ENCODE data around the gene KLHL40.

KLHL40 gene

DNA sequence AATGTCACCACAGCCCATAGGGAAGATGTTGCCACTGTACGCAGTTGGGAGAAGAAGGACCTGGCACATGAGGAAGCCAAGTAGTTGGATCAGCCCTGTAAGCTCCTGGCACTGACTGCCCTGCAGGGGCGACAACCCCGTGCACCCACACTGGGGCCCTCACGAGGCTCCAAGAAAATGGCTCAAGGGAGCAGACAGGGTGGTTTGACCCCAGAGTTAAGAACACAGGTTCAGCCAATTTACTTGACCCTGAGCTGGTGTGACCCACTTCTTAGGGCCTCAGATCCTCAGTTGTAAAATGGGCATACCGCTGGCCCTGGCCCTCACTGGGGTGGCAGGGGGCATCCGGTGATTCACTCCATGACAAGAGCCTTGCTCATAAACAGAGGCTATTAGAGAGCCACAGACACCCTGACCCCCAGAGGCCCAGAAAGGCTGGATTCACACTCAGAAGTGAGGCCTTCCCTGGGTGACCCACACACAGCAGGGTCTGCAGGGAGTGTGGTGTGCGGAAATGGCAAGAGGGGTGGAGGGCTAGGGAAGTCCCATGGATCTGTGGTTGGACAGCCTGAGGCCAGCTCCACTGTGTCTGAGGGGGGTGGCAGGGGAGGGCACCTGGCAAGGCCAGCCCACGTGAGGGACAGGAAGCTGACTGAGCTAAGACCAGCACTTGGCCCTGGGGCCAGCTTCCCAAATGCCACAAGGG lies 19.0 kb downstream of the KLHL40 start:
- H3K36me3 Mint-ChIP-seq (ENCODE audit: insufficient read depth): no peaks in the 10 kb centered on the region
- H3K27me3 Mint-ChIP-seq: peaks cover 26 to 53% of the 10 kb centered on the region in 2 donors
- no peak overlapping the region for H3K4me3 Mint-ChIP-seq
- ATAC-seq (replicated peaks) (no peak), DNase-seq (no peak)
- no peak overlapping the region for H3K27ac Mint-ChIP-seq
- H3K4me1 Mint-ChIP-seq (ENCODE audit: low read depth in 2 of 2): peaks cover 7 to 12% of the 10 kb centered on the region in 2 donors
- H3K9me3 Mint-ChIP-seq: no peaks in the 10 kb centered on the region

DNA sequence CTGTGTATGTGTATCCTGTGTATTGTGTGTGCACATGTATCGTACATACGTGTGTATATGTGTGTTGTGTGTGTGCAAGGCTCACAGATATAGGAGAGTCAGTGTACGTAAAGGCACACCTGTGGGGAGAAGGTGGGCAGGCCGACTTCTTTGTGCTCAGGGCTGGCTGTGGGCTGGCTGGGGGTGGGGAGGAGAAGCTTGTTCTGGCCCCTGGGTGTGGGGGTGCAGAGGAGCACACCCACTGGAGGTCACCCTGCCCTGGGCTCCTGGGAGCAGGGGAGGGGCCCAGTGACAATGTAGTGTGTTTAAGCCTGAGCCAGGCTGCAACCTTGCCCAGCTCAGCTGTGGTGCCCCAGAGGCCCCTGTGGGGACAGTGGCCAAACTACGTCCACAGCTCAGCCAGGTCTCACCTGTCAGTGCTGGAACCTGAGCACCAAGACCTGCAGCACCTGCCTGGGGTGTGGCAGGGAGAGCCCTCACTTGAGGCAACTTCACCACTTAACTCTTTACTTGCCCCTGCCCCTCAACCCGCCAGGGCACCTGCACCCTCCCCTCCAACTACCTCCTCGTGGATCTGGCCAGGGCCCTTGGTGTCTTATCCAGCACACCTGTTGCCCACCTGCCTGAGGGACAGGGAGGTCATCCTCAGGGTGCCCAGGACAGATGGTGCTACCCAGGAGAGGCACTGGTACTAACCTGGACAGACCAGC lies 19.9 kb downstream of the KLHL40 start:
- Mint-ChIP-seq H3K9me3 (no peaks in the 10 kb centered on the region), H3K27ac (no peak overlapping the region), H3K36me3 (ENCODE audit: insufficient read depth) (no peaks in the 10 kb centered on the region), H3K27me3 (peaks cover 25 to 56% of the 10 kb centered on the region in 2 donors), H3K4me3 (no peak overlapping the region), H3K4me1 (ENCODE audit: low read depth in 2 of 2) (peaks cover 7 to 9% of the 10 kb centered on the region in 2 donors)
- DNase-seq (no peak), ATAC-seq (replicated peaks) (no peak)

GRCh38 chr3:42705962-42706585 lies 20.7 kb downstream of the KLHL40 start:
- DNase-seq (no peak), ATAC-seq (replicated peaks) (no peak)
- H3K9me3 Mint-ChIP-seq: no peaks in the 10 kb centered on the region
- no peak overlapping the region for H3K27ac Mint-ChIP-seq
- no peaks in the 10 kb centered on the region for H3K36me3 Mint-ChIP-seq (ENCODE audit: insufficient read depth)
- H3K4me3 Mint-ChIP-seq: no peak overlapping the region
- peaks cover 22 to 53% of the 10 kb centered on the region in 2 donors for H3K27me3 Mint-ChIP-seq
- peaks cover 5 to 7% of the 10 kb centered on the region in 2 donors for H3K4me1 Mint-ChIP-seq (ENCODE audit: low read depth in 2 of 2)

- H3K4me1 Mint-ChIP-seq (ENCODE audit: low read depth in 2 of 2): no peaks in the 10 kb centered on the region
- DNase-seq: no peak
- no peak overlapping the region for H3K27ac Mint-ChIP-seq
These were observed 21.6 kb downstream of the KLHL40 start for GRCh38 chr3:42706721-42707619.

DNA sequence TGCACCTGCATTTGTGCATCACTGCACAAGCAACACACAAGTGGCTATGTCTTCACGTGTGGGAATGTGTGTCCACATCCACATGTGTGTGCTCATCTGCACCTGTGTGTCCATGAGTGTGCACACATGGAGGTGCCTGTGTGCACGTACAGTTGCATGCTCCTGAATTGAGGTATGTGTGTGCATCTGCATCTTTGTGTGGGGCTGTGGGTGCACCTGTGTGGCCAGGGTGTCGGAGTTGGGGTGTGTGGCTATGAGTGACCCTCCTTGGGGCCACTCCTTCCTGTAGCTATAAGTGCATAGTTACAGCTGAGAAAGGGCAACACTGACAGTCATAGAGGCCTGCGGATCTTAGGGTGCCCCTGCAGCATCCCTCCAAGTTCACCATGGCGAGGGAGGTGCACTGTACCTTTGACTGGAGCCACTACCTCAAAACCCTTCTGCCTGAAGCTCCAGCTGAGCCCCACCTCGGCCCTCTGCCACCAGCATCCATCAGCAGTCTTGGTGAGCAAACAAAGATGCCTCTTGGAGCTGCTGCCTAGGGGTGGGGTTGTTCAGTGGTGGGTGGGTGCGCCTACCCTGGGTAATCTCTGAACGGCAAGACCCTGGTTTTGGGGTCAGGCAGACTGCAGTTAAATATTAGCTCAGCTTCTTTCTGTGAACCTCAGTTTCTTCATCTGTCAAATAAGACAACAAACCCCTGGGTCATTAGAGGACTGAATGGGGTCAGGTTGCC lies 22.5 kb downstream of the KLHL40 start:
- DNase-seq (no peak), ATAC-seq (replicated peaks) (no peak)
- H3K4me3 Mint-ChIP-seq: no peak overlapping the region
- H3K9me3 Mint-ChIP-seq: no peaks in the 10 kb centered on the region
- H3K27ac Mint-ChIP-seq: no peak overlapping the region
- H3K27me3 Mint-ChIP-seq: peaks cover 17 to 45% of the 10 kb centered on the region in 2 donors
- H3K4me1 Mint-ChIP-seq (ENCODE audit: low read depth in 2 of 2): no peaks in the 10 kb centered on the region
- no peaks in the 10 kb centered on the region for H3K36me3 Mint-ChIP-seq (ENCODE audit: insufficient read depth)

More at GRCh38 chr3:42706721-42707619, 21.6 kb downstream of the KLHL40 start:
- Mint-ChIP-seq H3K36me3 (ENCODE audit: insufficient read depth) (no peaks in the 10 kb centered on the region), H3K4me3 (no peak overlapping the region), H3K27me3 (peaks cover 17 to 46% of the 10 kb centered on the region in 2 donors), H3K9me3 (no peaks in the 10 kb centered on the region)
- ATAC-seq (replicated peaks): no peak

- Mint-ChIP-seq H3K27ac (no peak overlapping the region), H3K36me3 (ENCODE audit: insufficient read depth) (no peaks in the 10 kb centered on the region), H3K27me3 (peaks cover 21 to 36% of the 10 kb centered on the region in 2 donors), H3K9me3 (no peaks in the 10 kb centered on the region), H3K4me1 (ENCODE audit: low read depth in 2 of 2) (no peaks in the 10 kb centered on the region), H3K4me3 (no peak overlapping the region)
- no peak for DNase-seq
- no peak for ATAC-seq (replicated peaks)
These were observed 23.3 kb downstream of the KLHL40 start for GRCh38 chr3:42708611-42709151.

- H3K4me3 Mint-ChIP-seq: no peak overlapping the region
- H3K9me3 Mint-ChIP-seq: no peaks in the 10 kb centered on the region
- DNase-seq: no peak
- no peak overlapping the region for H3K27ac Mint-ChIP-seq
- ATAC-seq (replicated peaks): no peak
- H3K36me3 Mint-ChIP-seq (ENCODE audit: insufficient read depth): no peaks in the 10 kb centered on the region
- H3K27me3 Mint-ChIP-seq: peaks cover 29 to 34% of the 10 kb centered on the region in 2 donors
- no peaks in the 10 kb centered on the region for H3K4me1 Mint-ChIP-seq (ENCODE audit: low read depth in 2 of 2)
These were observed 24.3 kb downstream of the KLHL40 start for GRCh38 chr3:42709621-42710020.

DNA sequence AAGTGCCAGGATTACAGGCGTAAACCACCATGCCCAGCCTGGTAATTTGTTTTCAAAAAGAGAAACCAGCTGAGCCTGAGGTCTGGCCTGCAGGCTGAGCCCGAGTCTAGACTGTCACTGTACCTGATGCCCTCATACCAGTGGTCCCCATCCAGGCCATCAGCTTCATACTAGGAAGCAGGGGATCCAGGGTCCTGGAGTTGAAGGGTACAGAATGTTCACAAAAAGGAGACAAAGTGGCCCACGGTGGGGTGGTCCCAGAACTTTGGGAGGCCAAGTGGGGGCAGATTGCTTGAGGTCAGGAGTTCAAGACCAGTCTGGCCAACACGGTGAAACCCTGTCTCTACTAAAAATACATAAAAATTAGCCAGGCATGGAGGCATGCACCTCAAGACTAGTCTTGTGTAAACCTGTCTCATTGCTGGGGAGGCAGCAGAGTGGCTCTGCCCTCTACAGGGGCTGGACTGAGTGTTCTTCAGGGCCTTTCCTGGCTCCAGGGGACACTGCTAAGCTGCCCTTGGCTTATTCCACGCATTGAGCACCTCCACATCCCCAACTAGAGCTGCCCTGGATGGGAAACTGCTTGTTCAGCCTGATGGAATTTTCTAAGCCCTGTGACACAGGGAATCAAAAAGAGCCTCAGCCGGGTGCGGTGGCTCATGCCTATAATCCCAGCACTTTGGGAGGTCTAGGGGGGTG lies 25.1 kb downstream of the KLHL40 start:
- Mint-ChIP-seq H3K4me3 (no peak overlapping the region), H3K4me1 (ENCODE audit: low read depth in 2 of 2) (no peaks in the 10 kb centered on the region), H3K36me3 (ENCODE audit: insufficient read depth) (no peaks in the 10 kb centered on the region), H3K27ac (no peak overlapping the region), H3K9me3 (no peaks in the 10 kb centered on the region), H3K27me3 (peaks cover 29 to 34% of the 10 kb centered on the region in 2 donors)
- ATAC-seq (replicated peaks): no peak
- DNase-seq: no peak

- Mint-ChIP-seq H3K9me3 (no peaks in the 10 kb centered on the region), H3K4me1 (ENCODE audit: low read depth in 2 of 2) (no peaks in the 10 kb centered on the region), H3K36me3 (ENCODE audit: insufficient read depth) (no peaks in the 10 kb centered on the region), H3K27ac (no peak overlapping the region), H3K4me3 (no peak overlapping the region), H3K27me3 (peaks cover 23 to 29% of the 10 kb centered on the region in 2 donors)
- ATAC-seq (replicated peaks) (no peak), DNase-seq (no peak)
These were observed 26.4 kb downstream of the KLHL40 start for GRCh38 chr3:42711491-42712343.

DNA sequence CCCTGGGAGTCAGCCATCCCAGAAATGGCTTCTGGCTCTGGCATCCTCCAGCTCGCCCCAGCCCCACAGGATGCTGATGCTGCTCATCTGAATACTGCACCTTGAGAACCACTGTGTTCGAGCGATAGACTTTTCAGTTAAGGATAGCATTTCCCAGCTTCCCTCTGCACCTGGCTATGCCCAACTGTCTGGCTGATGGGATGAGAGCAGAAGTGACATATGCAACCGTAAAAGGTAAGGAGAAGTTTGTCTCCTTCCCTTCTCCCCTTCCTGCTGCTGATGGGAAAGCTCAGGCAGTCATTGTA lies 27.0 kb downstream of the KLHL40 start:
- H3K27ac Mint-ChIP-seq: no peak overlapping the region
- ATAC-seq (replicated peaks) (no peak), DNase-seq (no peak)
- H3K9me3 Mint-ChIP-seq: no peaks in the 10 kb centered on the region
- H3K4me3 Mint-ChIP-seq: no peak overlapping the region
- H3K4me1 Mint-ChIP-seq (ENCODE audit: low read depth in 2 of 2): no peaks in the 10 kb centered on the region
- H3K36me3 Mint-ChIP-seq (ENCODE audit: insufficient read depth): no peaks in the 10 kb centered on the region
- peaks cover 18 to 28% of the 10 kb centered on the region in 2 donors for H3K27me3 Mint-ChIP-seq

DNA sequence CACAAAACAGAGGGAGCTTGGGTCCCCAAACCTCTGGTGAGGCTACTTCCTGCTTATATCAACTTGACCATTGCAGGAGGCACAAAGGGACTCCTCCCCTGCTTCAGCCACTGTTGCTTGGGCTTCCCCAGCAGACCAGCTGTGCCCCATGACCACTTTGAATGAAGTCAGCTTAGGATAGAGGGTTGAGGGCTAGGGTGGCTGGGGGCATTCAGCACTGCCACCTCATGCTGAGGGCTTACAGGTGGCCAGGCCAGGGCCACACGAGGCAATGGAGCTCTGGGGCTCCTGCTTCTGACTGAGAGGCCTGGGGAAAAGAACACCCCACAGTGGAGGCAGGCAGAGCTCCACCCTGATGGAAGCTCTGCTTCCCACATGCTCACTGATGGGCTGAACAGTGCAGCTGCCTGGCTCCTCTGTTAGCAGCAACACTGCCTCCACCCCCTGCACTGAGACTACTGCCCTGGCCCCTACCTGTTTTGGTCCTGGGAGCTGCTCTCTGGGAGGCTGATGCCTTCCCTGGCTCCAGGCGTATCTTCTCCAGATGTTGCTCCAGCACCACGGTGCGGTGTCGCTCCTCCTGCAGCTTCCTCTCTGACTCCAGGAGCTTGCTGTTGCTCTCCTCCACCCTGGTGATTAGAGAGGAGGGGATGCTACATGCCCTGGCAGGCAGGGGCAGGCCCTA lies 27.5 kb downstream of the KLHL40 start:
- ATAC-seq (replicated peaks) (no peak), DNase-seq (no peak)
- H3K4me1 Mint-ChIP-seq (ENCODE audit: low read depth in 2 of 2): no peaks in the 10 kb centered on the region
- no peaks in the 10 kb centered on the region for H3K9me3 Mint-ChIP-seq
- H3K36me3 Mint-ChIP-seq (ENCODE audit: insufficient read depth): no peaks in the 10 kb centered on the region
- H3K27me3 Mint-ChIP-seq: peaks cover 12 to 23% of the 10 kb centered on the region in 2 donors
- peak overlapping the region in 1 of 2 donors; percentile 77 for H3K27ac Mint-ChIP-seq
- H3K4me3 Mint-ChIP-seq: no peak overlapping the region

All from effector memory CD8-positive, alpha-beta T cell (primary cell).